Measurements from ENCODE around the gene AKR7A3.
"Not testable (repeated sequence)": the region's sequence is repeated elsewhere in the genome, so short reads cannot be mapped to it uniquely, and the experiment has no call there.

The AKR7A3 gene

DNA sequence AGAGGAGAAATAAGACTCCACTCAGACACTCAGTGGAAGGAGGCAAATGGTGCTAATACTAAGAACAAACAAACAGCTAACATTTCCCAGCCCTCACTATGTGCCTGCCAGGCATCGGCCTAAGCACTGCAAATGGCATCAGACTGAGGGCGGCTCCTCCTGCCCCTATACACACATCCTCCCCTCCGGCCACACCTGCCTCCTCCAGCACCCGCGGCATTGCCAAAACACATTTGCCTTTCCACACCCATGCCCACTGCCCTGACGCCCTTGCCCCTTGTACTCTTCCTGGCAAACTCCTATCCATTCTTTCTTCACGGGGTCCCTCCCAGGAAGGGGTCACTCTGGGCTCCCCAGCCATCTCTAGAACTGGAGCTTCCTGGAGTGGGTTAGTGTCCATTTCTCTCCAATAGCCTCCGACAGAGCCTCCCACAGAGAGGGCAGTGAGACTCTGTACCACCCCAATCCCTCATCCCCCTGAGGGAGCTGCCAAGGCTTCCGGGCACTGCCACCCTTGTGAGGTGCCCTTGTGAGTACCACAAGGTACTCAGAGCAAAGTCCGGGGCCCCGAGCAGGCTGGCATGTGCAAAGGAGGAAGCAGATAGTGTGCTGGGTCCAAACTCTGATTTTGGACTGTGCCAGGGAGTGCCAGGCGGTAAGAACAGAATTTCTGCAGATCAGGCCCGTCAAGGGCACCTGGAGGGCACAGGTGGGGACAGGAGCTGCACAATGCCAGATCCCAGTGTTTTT, 959 bp downstream of the AKR7A3 start:
- DNase-seq = no peak

DNA sequence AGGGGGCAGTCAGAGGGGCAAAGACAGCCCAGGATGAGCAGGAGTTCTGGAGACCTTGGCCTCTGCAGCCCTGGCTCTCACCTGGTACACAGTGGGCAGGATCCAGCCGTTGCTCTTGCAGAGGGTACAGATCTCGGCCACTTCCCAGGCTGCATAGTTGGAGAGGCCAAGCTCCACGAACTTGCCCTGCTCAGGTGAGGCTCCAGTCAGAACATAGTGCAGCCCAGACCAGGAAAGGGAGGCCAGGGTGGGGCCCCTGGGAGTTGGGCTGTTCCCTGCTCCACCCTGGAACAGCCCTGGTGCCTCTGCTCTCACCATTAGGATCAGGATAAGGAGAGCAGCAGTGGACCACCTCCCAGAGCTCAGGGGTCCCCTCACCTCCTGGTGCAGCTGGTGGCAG, 2.8 kb downstream of the AKR7A3 start:
- DNase-seq = not testable (repeated sequence)

DNA sequence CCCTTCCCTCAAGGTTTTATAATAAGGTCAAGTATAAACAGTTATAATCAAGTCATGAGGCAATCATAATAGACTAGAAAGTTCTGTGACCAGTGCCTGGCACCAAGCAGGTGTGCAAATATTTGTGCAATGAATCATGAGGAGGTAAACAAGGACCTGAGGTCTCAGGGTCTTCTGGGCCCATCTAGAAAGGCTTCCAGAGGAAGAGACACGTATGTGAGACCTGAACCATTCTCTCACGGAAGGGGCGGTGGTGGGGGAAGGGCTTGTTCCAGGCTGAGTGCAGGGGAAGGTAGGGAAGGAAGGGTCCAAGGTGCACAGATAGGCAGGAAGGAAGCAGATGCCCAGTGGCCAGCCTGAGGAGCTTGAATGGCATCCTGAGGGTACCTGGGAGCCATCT, 3.2 kb downstream of the AKR7A3 start:
- not testable (repeated sequence) for DNase-seq

DNA sequence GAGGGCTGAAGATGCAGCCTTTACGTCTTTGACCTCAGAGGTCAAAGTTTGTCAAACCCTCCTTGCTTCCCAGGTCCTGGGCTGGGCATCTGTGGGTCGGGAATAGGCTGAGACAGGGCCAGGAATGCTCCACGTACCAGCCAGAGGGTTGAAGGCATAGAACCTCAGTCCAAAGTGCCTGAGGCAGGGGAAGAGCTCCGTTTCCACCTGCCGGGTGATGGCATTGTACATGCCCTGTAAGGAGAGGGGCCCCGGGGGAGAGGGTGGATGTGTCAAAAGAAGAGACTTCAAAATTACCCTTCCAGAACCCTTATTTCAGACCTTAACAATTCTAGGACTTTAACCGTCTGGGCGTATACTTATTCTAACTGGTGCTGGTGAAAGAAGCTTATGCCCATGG, 3.7 kb downstream of the AKR7A3 start:
- DNase-seq = no peak

DNA sequence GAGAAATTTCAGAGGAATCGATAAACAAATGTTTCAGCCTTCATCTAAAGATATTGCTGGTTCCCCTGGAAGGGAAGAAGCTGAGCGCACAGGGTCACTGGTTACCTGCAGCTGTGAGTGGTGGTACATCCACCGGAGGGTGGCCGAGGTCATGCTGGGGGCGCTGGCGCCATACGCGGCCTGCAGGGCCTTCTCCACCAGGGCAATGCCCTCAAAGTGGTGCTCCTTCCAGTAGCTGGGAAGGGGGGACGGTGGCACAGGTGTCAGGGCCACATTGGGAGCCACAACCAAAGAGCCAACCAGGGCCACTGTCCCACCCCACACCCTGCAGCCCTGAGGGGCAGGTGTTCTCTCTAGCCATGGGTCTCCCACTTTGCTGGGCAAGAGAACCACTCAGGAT, 4.7 kb downstream of the AKR7A3 start:
- DNase-seq = no peak

DNA sequence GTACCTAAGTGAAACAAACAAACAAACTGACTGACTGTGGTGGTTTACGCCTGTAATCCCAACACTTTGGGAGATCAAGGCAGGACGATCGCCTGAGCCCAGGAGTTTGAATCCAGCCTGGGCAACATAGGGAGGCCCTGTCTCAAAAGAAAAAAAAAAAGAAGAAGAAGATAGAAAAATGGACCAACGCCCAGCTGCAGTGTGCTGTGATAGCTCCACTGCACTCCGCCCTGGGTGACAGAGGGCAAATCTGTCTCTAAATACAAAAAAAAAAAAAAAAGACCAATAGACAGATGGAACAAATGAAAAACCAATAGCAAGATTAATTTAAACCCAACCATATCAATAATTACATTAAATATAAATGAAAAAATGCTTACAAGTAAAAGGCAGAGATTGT, 13.9 kb downstream of the AKR7A3 start:
- no peak for DNase-seq

DNA sequence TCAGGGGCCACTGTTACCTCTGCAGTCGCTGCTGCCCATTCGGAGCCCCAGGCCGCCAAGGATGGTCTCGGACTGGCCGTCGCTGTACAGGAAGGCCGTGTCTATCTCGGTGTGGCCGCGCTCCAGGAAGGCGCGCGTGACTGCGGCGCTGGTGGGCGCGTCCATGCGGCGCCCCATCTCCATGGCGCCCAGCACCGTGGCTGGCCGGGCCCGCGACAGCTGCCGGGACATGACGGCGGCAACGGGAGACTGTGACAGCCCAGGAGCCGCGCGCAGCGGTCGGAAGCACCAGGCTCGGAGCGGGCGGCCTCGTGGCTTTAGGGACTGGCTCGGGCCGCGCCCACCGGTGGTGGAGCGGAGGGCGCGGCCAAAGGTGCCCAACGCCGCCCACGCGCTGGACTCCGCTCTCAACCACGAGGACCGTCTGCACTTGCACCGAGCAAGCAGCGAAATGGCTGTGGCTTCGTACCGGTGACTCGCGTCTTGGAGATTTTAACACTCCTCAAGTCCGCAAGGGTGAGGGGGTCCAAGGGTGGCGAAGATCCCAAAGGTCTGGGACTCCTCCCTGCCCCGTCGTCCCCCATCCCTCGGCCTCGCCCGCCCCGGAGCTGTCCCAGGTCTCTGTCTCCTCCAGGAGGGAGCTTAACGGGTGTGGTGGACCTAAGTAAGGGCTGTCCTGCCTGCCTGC, 14.6 kb downstream of the AKR7A3 start:
- not testable (repeated sequence) for DNase-seq

DNA sequence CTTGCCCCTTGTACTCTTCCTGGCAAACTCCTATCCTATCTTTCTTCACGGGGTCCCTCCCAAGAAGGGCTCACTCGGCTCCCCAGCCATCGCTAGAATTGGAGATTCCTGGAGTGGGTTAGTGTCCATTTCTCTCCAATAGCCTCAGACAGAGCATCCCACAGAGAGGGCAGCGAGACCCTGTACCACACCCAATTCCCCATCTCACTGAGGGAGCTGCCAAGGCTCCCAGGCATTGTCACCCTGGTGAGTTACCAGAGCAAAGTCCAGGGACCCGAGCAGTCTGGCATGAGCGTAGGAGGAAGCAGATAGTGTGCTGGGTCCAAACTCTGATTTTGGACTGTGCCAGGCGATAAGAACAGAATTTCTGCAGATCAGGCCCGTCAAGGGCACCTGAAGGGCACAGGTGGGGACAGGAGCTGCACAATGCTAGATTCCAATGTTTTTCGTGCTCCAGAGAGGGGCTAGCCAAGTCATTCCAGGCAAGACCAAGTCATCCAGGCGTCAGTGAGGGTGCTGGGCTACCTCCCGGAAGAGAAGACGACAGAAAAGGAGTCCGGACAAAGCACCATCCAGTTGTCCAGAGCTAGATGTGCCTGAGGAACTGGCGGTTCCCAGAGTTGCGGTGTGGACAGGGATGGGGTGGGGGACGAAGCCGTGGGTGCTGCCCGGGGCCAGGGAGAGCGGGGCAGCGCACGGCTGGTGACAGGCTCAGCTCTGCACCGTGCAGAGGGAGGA, 15.3 kb downstream of the AKR7A3 start:
- no peak for DNase-seq

DNA sequence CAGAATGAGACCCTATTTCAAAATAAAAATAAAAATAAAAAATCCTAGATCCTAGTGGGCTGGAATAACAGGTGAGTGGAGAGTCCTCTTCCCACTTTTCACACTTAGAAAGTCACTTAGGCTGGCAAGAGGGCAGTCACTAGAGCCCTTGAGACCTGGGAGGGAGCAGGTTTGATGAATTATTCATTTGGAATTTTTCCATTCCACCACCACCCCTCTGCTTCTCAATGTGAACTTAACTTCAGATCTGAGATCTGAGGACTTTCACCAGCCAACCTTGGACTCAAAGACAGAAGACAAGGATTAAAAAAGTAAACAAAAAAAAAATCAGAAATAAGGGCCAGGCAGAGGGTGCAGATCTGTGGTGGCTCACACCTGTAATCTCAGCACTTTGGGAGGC, 16.5 kb downstream of the AKR7A3 start:
- DNase-seq = no peak

DNA sequence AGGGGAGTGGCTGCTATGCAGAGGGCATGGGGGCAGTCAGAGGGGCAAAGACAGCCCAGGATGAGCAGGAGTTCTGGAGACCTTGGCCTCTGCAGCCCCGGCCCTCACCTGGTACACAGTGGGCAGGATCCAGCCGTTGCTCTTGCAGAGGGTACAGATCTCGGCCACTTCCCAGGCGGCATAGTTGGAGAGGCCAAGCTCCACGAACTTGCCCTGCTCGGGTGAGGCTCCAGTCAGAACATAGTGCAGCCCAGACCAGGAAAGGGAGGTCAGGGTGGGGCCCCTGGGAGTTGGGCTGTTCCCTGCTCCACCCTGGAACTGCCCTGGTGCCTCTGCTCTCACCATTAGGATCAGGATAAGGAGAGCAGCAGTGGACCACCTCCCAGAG, 18.2 kb downstream of the AKR7A3 start:
- DNase-seq = not testable (repeated sequence)

DNA sequence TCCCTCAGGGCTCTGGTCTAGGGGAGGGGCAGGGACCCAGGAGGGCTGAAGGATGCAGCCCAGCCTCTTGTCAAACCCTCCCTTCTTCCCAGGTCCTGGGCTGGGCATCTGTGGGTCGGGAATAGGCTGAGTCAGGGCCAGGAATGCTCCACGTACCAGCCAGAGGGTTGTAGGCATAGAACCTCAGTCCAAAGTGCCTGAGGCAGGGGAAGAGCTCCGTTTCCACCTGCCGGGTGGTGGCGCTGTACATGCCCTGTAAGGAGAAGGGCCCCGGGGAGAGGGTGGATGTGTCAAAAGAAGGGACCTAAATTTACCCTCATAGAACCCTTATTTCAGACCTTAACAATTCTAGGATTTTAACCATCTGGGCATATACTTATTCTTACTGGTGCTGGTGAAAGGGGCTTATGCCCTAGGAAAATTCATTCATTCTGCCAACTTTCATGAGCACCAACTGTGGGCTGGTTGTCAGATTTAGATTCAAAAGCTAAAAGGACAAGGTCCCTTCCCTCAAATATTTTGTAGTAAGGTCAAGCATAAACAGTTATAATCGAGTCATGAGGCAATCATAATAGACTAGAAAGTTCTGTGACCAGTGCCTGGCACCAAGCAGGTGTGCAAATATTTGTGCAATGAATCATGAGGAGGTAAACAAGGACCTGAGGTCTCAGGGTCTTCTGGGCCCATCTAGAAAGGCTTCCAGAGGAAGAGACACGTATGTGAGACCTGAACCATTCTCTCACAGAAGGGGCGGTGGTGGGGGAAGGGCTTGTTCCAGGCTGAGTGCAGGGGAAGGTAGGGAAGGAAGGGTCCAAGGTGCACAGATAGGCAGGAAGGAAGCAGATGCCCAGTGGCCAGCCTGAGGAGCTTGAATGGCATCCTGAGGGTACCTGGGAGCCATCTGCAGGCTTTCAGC, 18.9 kb downstream of the AKR7A3 start:
- not testable (repeated sequence) for DNase-seq

DNA sequence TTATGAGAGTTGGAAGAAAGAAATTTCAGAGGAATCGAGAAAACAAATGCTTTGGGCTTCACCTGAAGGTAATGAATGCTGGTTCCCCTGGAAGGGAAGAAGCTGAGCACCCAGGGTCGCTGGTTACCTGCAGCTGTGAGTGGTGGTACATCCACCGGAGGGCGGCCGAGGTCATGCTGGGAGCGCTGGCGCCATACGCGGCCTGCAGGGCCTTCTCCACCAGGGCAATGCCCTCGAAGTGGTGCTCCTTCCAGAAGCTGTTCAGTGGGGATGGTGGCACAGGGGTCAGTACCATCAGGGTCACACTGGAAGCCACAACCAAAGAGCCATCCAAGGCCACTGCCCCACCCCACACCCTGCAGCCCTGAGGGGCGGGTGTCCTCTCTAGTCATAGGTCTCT, 20.1 kb downstream of the AKR7A3 start:
- DNase-seq = no peak

DNA sequence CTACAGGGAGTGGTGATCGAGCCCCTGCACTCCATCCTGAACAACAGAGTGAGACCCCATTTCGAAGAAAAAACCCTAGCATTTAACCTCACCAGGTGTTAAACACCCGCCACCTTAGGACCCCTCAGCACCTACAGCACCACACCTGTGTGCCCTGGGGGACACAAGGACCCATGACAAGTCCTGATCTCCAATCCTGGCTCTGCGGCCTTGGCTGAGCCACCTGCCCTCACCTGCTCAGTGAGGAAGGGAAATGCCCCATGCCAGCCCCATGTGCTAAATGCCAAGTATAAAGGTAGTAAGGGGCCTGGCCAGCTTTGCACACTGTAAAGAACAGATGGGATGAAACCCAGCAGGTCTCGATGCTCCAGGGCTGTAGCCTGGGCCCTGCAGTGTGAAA, 25.8 kb downstream of the AKR7A3 start:
- no peak for DNase-seq

DNA sequence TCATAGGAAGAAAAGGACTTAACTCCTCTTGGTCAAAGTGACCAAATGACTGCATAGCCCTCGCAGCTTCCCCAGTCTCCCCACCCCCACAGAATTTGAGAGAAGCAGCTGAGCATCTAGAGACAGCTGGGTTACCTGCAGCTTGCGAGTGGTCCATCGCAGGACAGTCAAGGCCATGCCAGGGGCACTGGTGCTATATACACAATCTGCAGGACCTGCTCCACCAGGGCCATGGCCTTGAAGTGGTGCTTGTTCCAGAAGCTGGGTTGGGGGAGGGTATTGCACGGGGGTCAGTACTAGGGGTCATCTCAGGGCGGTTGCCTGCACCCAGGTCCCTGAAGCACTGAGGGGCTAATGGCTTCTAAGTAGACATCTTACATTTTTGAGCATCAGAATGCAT, 26.5 kb downstream of the AKR7A3 start:
- no peak for DNase-seq

DNA sequence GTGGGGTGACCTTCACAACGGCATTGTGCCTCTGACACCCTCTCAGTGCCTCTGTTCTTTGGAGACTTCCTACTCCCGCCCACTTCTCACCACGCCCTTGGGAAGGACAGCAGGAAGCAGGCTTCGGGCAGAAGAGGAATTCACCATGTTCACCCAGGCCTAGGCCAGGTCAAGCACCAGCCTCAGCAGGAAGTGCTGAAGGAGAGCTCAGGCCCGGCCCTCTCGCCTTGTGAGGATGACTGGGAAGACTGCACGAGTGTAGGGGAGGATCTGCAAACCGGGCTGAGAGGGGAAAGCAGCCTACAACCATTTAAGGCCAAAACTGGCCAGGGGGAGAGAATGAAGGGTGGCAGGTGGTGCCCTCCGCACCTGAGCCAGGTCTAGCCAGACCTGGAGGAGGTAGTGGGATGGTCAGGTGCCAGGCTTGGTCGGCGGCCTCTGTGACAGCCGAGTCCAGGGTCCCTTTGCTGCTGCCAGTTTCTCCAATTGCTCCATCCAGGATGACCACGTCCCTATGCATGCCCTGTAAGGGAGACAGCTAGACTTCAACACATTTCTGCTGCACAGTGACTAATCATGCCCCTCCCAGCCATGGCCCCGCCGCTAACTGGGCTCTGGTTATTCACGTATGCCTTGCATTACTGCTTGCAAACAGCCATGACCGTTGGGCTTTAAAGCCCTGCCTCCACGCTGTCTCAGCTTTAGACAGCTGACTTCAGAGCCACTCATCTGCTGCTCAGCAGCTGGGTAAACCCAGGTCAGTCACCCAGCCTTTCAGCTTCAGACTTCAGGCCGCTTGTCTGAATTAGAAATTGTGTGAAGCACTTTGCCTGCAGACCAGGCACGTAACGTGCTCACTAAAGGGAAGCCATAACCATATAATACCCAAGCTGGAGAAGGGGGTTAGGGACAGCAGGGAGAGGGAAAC, 28.1 kb downstream of the AKR7A3 start:
- peak; percentile 86 for DNase-seq

DNA sequence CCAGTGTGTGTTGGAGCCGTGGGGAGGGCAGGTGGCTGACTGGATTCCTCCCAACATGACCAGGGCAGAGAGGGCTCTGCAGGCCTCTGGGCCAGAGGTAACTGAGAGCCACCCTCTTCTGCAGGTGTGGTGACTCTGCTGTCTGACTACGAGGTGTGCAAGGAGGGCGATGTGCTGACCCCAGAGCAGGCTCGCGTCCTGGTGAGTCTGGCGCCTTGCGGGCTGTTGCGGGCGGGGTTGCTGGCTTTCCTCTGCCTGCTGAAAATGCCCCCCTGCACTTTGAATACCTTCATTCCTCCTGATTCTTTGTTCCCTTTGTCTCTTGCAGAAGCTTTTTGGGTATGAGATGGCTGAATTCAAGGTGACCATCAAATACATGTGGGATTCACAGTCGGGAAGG, 30.2 kb downstream of the AKR7A3 start:
- DNase-seq = no peak

DNA sequence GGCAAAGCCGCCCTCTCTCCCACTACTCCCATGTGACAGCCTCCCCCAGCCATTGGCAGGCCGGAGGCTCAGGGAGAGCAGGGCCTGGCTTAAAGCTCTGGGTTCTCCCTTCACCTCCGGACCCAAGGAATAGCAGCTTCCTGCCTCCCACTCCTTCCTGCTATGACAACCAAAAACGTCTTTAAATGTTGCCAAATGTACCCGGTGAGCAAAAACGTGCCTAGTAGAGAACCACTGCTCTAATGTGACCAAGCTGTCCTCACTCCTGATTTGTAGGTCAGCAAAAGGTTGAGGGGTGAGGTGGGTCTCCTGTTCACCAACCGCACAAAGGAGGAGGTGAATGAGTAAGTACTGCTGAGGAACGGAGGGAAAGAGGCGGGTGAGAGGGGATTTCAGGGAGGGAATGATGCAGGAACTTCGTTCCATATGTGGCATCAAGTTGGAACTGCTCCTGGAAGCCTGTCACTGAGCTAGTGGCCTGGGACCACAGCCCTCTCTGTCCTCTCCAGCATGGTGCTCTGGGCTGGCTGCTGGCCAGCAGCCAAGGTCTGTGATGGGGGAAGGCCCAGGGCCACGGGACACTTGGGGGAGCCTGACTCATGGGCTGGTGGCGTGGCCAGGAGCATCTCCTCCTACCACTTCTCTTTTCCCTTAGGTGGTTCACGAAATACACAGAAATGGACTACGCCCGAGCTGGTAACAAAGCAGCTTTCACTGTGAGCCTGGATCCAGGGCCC, 31.2 kb downstream of the AKR7A3 start:
- DNase-seq = no peak

DNA sequence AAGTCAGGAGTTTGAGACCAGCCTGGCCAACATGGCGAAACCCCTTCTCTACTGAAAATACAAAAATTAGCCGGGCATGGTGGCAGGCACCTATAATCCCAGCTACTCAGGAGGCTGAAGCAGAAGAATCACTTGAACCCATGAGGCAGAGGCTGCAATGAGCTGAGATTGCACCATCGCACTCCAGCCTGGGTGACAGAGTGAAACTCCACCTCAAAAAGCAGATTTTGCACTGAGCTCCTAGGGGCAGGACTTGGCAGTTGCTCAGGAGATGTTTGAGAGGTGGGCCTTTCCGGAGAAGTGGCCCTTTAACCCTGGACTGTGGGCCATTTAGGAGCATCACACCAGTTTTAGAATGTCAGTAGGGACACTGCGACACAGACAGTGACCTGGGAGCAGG, 32.3 kb downstream of the AKR7A3 start:
- not testable (repeated sequence) for DNase-seq

DNA sequence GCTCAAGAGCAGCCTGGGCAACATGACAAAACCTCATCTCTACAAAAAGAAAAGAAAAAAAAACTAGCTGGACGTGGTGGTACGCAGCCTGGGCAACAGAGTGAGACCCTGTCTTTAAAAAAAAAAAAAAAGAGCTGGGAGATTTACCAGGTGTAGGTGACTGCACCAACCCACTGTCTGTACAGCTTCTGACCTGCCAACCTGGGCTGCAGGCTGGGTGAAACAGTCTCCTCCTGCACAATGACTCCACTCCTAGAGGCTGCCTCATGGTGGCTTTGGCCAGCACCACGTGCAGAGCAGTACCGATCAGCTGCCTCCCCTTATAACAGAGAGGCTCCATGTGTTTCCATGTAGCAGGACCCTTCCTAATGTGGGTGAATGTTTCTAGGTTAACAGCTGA, 33.3 kb downstream of the AKR7A3 start:
- DNase-seq = no peak

DNA sequence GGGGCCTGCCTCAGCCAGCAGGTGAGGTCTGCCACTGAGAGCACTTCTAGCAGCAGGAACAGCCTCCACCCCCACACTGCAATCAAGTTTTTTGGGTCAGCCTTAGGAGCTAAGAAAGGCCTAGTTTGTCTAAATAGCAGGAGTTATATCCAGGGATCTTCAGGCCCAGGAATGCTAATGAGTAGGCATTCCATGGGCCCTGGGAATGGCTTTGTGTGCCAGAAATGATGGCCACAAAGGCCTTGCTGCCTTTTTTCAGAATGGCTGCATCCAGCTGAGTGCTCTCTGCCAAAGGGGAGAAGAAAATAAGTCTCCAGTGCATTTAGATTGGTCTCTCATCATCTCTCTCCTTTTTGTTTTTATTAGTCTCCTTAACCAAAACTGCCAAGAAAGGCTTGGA, 34.2 kb downstream of the AKR7A3 start:
- no peak for DNase-seq
